Caco-2 (cell line): ENCODE measurements around the gene B3GNT9. TPM values are rescaled to one million over a fixed set of nuclear protein-coding genes. Genes with fewer than 3 reads are reported as not detected.

Experiments used
- BruUV-seq: library from RNA; stranded (reverse); fragments of 400-500 nt; replicated peaks from 2 replicates; lab custom pipeline; 2021; lab: Mats Ljungman, UMichigan
- CTCF ChIA-PET: fragments of 300-600 bp; sonication (Branson Sonifier 250); formaldehyde crosslinking; loops from one replicate; lab custom pipeline; 2022; ENCODE audit warnings: antibody characterized with exemption; lab: Charles Lee
- POLR2A ChIA-PET: fragments of 300-600 bp; sonication (Branson Sonifier 250); formaldehyde crosslinking; loops from one replicate; lab custom pipeline; 2022; ENCODE audit warnings: antibody characterized with exemption; lab: Charles Lee
- DNase-seq, 2 experiments: peaks; one replicate each; pipeline versions ENCODE4 v3.0.0 to v3.0.0-alpha.2; 2020 to 2022
- H3K27me3 ChIP-seq: replicated peaks from 2 replicates; pipeline ENCODE4 v1.6.0; 2011; ENCODE audit warnings: low read length; ENCODE audit not compliant: control insufficient read depth, insufficient read depth
- H3K36me3 ChIP-seq: 2 replicates; pipeline ENCODE4 v1.5.1; 2011; ENCODE audit warnings: low read length; ENCODE audit not compliant: control insufficient read depth, insufficient read depth
- H3K4me1 ChIP-seq: fragments of 250-450 bp; sonication (Bioruptor Pico); 2 replicates; pipeline ENCODE4 v1.5.1; 2020; ENCODE audit warnings: mild to moderate bottlenecking
- H3K4me3 ChIP-seq: 2 replicates; pipeline ENCODE4 v1.5.1; 2011; ENCODE audit warnings: low read depth, mild to moderate bottlenecking, control low read depth, low read length
- H3K9me3 ChIP-seq: fragments of 250-450 bp; sonication (Bioruptor Pico); 2 replicates; pipeline ENCODE4 v1.5.1; 2020; ENCODE audit warnings: mild to moderate bottlenecking, moderate library complexity
- H3K27ac Mint-ChIP-seq: one replicate; pipeline ENCODE4 v1.8.0; 2022; ENCODE audit warnings: mixed read lengths; ENCODE audit not compliant: unreplicated experiment
- H3K27me3 Mint-ChIP-seq: one replicate; pipeline ENCODE4 v1.8.0; 2022; ENCODE audit warnings: mixed read lengths; ENCODE audit not compliant: insufficient read depth, unreplicated experiment
- H3K36me3 Mint-ChIP-seq: one replicate; pipeline ENCODE4 v1.8.0; 2022; ENCODE audit warnings: mild to moderate bottlenecking, mixed read lengths; ENCODE audit not compliant: insufficient read depth, unreplicated experiment
- H3K4me1 Mint-ChIP-seq: one replicate; pipeline ENCODE4 v1.8.0; 2022; ENCODE audit warnings: low read depth, mixed read lengths; ENCODE audit not compliant: unreplicated experiment
- H3K4me3 Mint-ChIP-seq: one replicate; pipeline ENCODE4 v1.8.0; 2022; ENCODE audit warnings: mild to moderate bottlenecking, moderate library complexity, mixed read lengths; ENCODE audit not compliant: unreplicated experiment
- H3K9me3 Mint-ChIP-seq: one replicate; pipeline ENCODE4 v1.8.0; 2022; ENCODE audit warnings: mixed read lengths; ENCODE audit not compliant: unreplicated experiment
- CTCF ChIP-seq, 2 experiments: fragments of 200-600 bp in 1 of 2; IDR thresholded peaks; 1 replicate in 1 of 2; 2 replicates in 1 of 2; pipeline versions ENCODE4 v1.5.1 to v1.8.0; 2011 to 2022; ENCODE audit warnings: antibody characterized with exemption in 1 of 2, control low read depth in 1 of 2, inconsistent platforms in 1 of 2, low read depth in 1 of 2, low read length in 1 of 2, mild to moderate bottlenecking in 1 of 2, moderate library complexity in 1 of 2; ENCODE audit not compliant: insufficient read depth in 1 of 2, severe bottlenecking in 1 of 2, unreplicated experiment in 1 of 2
- intact Hi-C: fragments of 100-400 bp; cut with micrococcal nuclease; formaldehyde crosslinking; loops from one replicate; pipeline ENCODE4 v1.10.0; 2022; ENCODE audit not compliant: unreplicated experiment
- total RNA-seq: library from RNA; stranded (reverse); gene quantifications from 2 replicates; pipeline ENCODE4 v1.2.3, GENCODE V29; 2022

B3GNT9 gene
- total RNA-seq, 1 experiment from 2014 or later = 11.6 TPM

DNA sequence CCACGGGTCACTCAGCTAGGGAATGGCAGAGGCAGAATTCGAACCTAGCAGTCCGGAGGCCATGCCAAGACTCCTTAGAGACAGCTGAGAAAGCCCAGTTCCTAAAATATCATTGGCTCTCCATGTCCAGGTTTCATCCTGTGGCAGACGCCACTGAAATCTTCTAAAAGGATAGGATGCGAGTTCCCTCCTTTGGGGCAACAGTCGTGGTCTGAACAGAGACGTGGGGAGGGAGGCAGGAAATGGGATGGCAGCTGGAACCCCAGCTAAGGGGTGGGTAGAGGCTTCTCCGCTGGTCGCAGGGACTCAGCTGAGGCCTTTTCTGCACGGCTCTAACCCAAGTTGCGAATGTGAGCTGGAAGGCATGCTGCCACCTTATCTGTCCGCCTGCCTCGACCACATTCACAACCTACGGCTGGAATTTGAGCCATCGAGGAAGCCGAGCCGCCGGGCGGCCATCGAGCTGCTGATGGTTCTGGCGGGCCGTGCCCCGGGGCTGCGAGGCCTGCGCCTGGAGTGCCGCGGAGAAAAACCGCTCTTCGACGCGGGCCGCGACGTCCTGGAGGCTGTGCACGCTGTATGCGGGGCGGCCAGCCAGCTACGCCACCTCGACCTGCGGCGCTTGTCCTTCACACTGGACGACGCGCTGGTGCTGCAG lies 11.8 kb upstream of the B3GNT9 start:
- no peak for DNase-seq
- Mint-ChIP-seq H3K27me3 (no peaks in the 10 kb centered on the region), H3K4me1 (peaks cover 6% of the 10 kb centered on the region), H3K9me3 (no peaks in the 10 kb centered on the region), H3K4me3 (no peak overlapping the region), H3K27ac (no peak overlapping the region), H3K36me3 (peaks cover 19% of the 10 kb centered on the region)
- no peaks in the 10 kb centered on the region for H3K36me3 ChIP-seq
- intact Hi-C loops = no loop called here
- H3K4me3 ChIP-seq = no peak overlapping the region
- ChIA-PET POLR2A (interaction anchor here (0.5 to 0.6 kb wide), 2 partner anchors 84 to 284 kb away, joined by 6 to 9 read pairs; no protein-coding TSS in a partner anchor), CTCF (interaction anchor here (0.6 kb wide), 1 partner anchor 36 kb away, joined by 3 read pairs; the partner anchor contains the start of gene ELMO3)
- 0 out of 2 replicates have a peak, but pooled peaks cover 4% of the 10 kb centered on the region for H3K4me1 ChIP-seq
- no TSS peak for BruUV-seq
- H3K27me3 ChIP-seq = no peaks in the 10 kb centered on the region
- no peaks in the 10 kb centered on the region for H3K9me3 ChIP-seq
- no peak for TF ChIP-seq CTCF (IDR thresholded peaks at IDR 0.05; ENCODE audit: insufficient read depth in 1 of 2, low read depth in 1 of 2, low read length in 1 of 2, severe bottlenecking in 1 of 2, unreplicated experiment in 1 of 2)

- Mint-ChIP-seq H3K27me3 (no peaks in the 10 kb centered on the region), H3K36me3 (peaks cover 19% of the 10 kb centered on the region), H3K4me1 (peaks cover 6% of the 10 kb centered on the region), H3K27ac (no peak overlapping the region), H3K4me3 (peak overlapping the region; percentile 45), H3K9me3 (no peaks in the 10 kb centered on the region)
- no peak for TF ChIP-seq CTCF (IDR thresholded peaks at IDR 0.05; ENCODE audit: insufficient read depth in 1 of 2, low read depth in 1 of 2, low read length in 1 of 2, severe bottlenecking in 1 of 2, unreplicated experiment in 1 of 2)
- intact Hi-C loops = loop anchor here (1.0 to 2.0 kb wide), 2 partner anchors 9 to 143 kb away; partner anchors contain the start of gene NOL3
- no TSS peak for BruUV-seq
- Histone ChIP-seq H3K9me3 (no peaks in the 10 kb centered on the region), H3K4me3 (no peak overlapping the region), H3K36me3 (no peaks in the 10 kb centered on the region), H3K4me1 (0 out of 2 replicates have a peak, but pooled peaks cover 4% of the 10 kb centered on the region), H3K27me3 (no peaks in the 10 kb centered on the region)
- DNase-seq = no peak
- ChIA-PET POLR2A (no interaction called here), CTCF (interaction anchor here (3.6 kb wide), 1 partner anchor 8 kb away, joined by 43 read pairs; the partner anchor contains the start of gene NOL3)
Observed at GRCh38 chr16:67161595-67162058, 10.8 kb upstream of the B3GNT9 start.
